Esophagus squamous epithelium (tissue), 4 donors: ENCODE results near the gene CNIH3.

Experiments
- POLR2A ChIP-seq, 4 donors: fragments of 450-650 bp; IDR thresholded peaks; one replicate each; pipeline ENCODE4 v1.6.1; 2017; ENCODE audit warnings: antibody characterized with exemption in 4 of 4, mild to moderate bottlenecking in 4 of 4, moderate library complexity in 3 of 4
- TF ChIP-seq, protein P1 (sequence below), 6 experiments: fragments of 450-650 bp in 4 of 6; fragments of 200-600 bp in 2 of 6; sonication (generic) in 2 of 6; IDR thresholded peaks; one replicate each; pipeline ENCODE4 v1.5.1; 2016 to 2019; ENCODE audit warnings: antibody characterized with exemption in 6 of 6, mild to moderate bottlenecking in 4 of 6, moderate library complexity in 4 of 6

DNA sequence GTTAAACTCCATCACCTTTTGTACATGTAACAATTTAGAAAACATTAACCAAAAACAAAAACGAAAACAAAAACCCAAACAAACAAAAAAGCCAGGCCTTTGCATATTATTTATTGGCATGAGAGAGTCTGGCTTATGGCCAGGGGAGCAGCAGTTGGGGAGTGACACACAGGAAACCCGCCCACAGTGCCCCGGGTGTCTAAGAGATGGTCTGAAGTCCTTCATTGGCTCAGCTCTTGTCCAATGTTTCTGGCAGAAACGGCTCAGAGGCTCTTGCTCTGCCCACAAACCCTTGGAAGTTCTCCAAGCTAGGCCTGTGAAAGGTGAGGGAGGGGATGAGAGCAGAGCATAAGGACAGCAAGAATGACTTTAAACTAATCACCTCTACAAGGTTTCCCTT, 131.5 kb downstream of the CNIH3 start:
- TF ChIP-seq, protein P1, sequence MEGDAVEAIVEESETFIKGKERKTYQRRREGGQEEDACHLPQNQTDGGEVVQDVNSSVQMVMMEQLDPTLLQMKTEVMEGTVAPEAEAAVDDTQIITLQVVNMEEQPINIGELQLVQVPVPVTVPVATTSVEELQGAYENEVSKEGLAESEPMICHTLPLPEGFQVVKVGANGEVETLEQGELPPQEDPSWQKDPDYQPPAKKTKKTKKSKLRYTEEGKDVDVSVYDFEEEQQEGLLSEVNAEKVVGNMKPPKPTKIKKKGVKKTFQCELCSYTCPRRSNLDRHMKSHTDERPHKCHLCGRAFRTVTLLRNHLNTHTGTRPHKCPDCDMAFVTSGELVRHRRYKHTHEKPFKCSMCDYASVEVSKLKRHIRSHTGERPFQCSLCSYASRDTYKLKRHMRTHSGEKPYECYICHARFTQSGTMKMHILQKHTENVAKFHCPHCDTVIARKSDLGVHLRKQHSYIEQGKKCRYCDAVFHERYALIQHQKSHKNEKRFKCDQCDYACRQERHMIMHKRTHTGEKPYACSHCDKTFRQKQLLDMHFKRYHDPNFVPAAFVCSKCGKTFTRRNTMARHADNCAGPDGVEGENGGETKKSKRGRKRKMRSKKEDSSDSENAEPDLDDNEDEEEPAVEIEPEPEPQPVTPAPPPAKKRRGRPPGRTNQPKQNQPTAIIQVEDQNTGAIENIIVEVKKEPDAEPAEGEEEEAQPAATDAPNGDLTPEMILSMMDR (IDR thresholded peaks at IDR 0.05) = no peak
- no peak for TF ChIP-seq POLR2A (IDR thresholded peaks at IDR 0.05)
